Measurements from ENCODE around the gene SKI.

DNA sequence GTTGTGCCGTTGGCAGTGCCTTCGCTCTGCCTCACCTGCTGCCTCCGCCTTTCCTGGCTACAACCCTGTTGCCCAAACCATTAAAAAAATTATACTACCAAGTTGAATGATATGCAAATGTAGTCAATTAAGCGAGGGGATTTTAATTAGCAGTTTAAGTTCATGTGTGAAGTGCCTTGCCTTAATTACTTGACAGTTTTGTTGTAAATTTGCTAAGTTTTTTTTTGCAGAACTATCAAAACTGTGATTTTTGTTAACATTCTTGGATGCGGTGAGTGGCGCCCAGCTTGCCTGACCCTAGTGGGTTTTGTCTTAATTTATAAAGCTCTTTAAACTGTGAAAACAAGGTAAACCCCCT lies 10.9 kb downstream of the SKI start:
- TF ChIP-seq GATA3 (IDR thresholded peaks at IDR 0.05; ENCODE audit: low read depth, low read length), result no peak
- TF ChIP-seq GATA2 (IDR thresholded peaks at IDR 0.05; ENCODE audit: low read depth, low read length), result no peak

Measured in SH-SY5Y (cell line).